HCT116 (cell line): ENCODE data around the gene FAM167B. TPM values are rescaled to one million over a fixed set of nuclear protein-coding genes. Genes with fewer than 3 reads are reported as not detected.

Experiments
- ATAC-seq: fragments of 200-7000 bp; cut with Tn5 transposase; 2 replicates; pipeline ENCODE4 v1.9.1; 2020; ENCODE audit warnings: mild to moderate bottlenecking, moderate library complexity
- BruUV-seq: library from RNA; stranded (reverse); fragments of 400-500 nt; replicated peaks from 2 replicates; lab custom pipeline; 2021; lab: Mats Ljungman, UMichigan
- CTCF ChIA-PET: fragments of 300-600 bp; sonication (Branson Sonifier 250); formaldehyde crosslinking; loops from one replicate; lab custom pipeline; 2021; ENCODE audit warnings: antibody characterized with exemption; lab: Charles Lee
- POLR2A ChIA-PET: fragments of 300-600, 350-600 bp; sonication (Branson Sonifier 250); formaldehyde crosslinking; loops from one replicate; lab custom pipeline; 2021; ENCODE audit warnings: antibody characterized with exemption; lab: Charles Lee
- RAD21 ChIA-PET, 2 experiments: fragments of 300-600 bp; sonication (Branson Sonifier 250); formaldehyde crosslinking; loops; one replicate each; lab custom pipeline; 2023; ENCODE audit warnings: low total read pairs in 2 of 2; ENCODE audit not compliant: uncharacterized antibody in 2 of 2, unreplicated experiment in 2 of 2, low non-redundant PET in 1 of 2; lab: Charles Lee
- DNase-seq: peaks from one replicate; pipeline ENCODE4 v3.0.0-alpha.2; 2010; ENCODE audit warnings: low read depth, low spot score
- H2AFZ ChIP-seq: fragments of 200-600 bp; shearing (Covaris generic), sonication (generic); 2 replicates; pipeline ENCODE4 v1.6.1; 2017; ENCODE audit warnings: low read depth, mixed run types, mixed read lengths, antibody characterized with exemption, low read length; ENCODE audit not compliant: poor library complexity, severe bottlenecking
- H3K27ac ChIP-seq: 2 replicates; pipeline ENCODE4 v1.5.1; 2012; ENCODE audit warnings: low read depth, low read length
- H3K27me3 ChIP-seq: fragments of 200-600 bp; sonication (generic); 2 replicates; pipeline ENCODE4 v1.6.1; 2016; ENCODE audit warnings: mixed run types, low read length, mixed read lengths; ENCODE audit not compliant: insufficient read depth
- H3K36me3 ChIP-seq, 2 experiments: fragments of 200-500 bp in 1 of 2; fragments of 200-600 bp in 1 of 2; sonication (Bioruptor generic) in 1 of 2; sonication (generic) in 1 of 2; 2 replicates each; pipeline versions ENCODE4 v1.5.1 to v1.6.1; 2014 to 2016; ENCODE audit warnings: low read length in 2 of 2, inconsistent platforms in 1 of 2, mixed read lengths in 1 of 2, mixed run types in 1 of 2; ENCODE audit not compliant: insufficient read depth in 2 of 2, control insufficient read depth in 1 of 2
- H3K4me1 ChIP-seq, 2 experiments: fragments of 200-600 bp in 1 of 2; sonication (generic) in 1 of 2; 2 replicates each; pipeline versions ENCODE4 v1.5.1 to v1.6.1; 2012 to 2017; ENCODE audit warnings: low read length in 2 of 2, inconsistent platforms in 1 of 2, mild to moderate bottlenecking in 1 of 2, mixed read lengths in 1 of 2, mixed run types in 1 of 2, moderate library complexity in 1 of 2; ENCODE audit not compliant: insufficient read depth in 2 of 2, control insufficient read depth in 1 of 2
- H3K4me2 ChIP-seq: fragments of 200-600 bp; sonication (generic); 2 replicates; pipeline ENCODE4 v1.6.1; 2017; ENCODE audit warnings: mixed run types, low read length, mixed read lengths
- H3K4me3 ChIP-seq, 2 experiments: fragments of 200-600 bp in 1 of 2; sonication (generic) in 1 of 2; replicated peaks in 1 of 2; 2 replicates each; pipeline ENCODE4 v1.5.1; 2011 to 2016; ENCODE audit warnings: low read length in 2 of 2, control low read depth in 1 of 2, low read depth in 1 of 2, mild to moderate bottlenecking in 1 of 2, mixed read lengths in 1 of 2, mixed run types in 1 of 2
- H3K79me2 ChIP-seq: fragments of 200-600 bp; sonication (generic); 2 replicates; pipeline ENCODE4 v1.6.1; 2017; ENCODE audit warnings: mild to moderate bottlenecking, mixed run types, low read length, moderate library complexity, mixed read lengths; ENCODE audit not compliant: insufficient read depth
- H3K9ac ChIP-seq: fragments of 200-600 bp; sonication (generic); 2 replicates; pipeline ENCODE4 v1.6.1; 2016; ENCODE audit warnings: low read length, mixed read lengths
- H3K9me2 ChIP-seq: fragments of 200-600 bp; sonication (generic), shearing (Covaris generic); 2 replicates; pipeline ENCODE4 v1.6.1; 2017; ENCODE audit warnings: mixed run types, mild to moderate bottlenecking, moderate library complexity; ENCODE audit not compliant: insufficient read depth
- H3K9me3 ChIP-seq, 2 experiments: fragments of 200-500 bp in 1 of 2; fragments of 200-600 bp in 1 of 2; sonication (Bioruptor generic) in 1 of 2; sonication (generic) in 1 of 2; 2 replicates each; pipeline ENCODE4 v1.6.1; 2014 to 2017; ENCODE audit warnings: low read length in 2 of 2, mixed read lengths in 2 of 2, inconsistent platforms in 1 of 2, low read depth in 1 of 2, mild to moderate bottlenecking in 1 of 2, mixed run types in 1 of 2, moderate library complexity in 1 of 2; ENCODE audit not compliant: control insufficient read depth in 1 of 2, insufficient read depth in 1 of 2
- H4K20me1 ChIP-seq: fragments of 200-600 bp; sonication (generic), shearing (Covaris generic); 2 replicates; pipeline ENCODE4 v1.6.1; 2017; ENCODE audit warnings: mixed run types, mild to moderate bottlenecking, moderate library complexity; ENCODE audit not compliant: insufficient read depth
- CBX3 ChIP-seq: IDR thresholded peaks from 2 replicates; pipeline ENCODE4 v1.6.1; 2012; ENCODE audit warnings: low read depth
- CEBPB ChIP-seq: IDR thresholded peaks from 2 replicates; pipeline ENCODE4 v1.6.1; 2012; ENCODE audit warnings: low read depth
- EGR1 ChIP-seq: IDR thresholded peaks from 2 replicates; pipeline ENCODE4 v1.6.1; 2012; ENCODE audit warnings: low read depth
- ELF1 ChIP-seq: IDR thresholded peaks from 2 replicates; pipeline ENCODE4 v1.6.1; 2012; ENCODE audit warnings: low read depth, borderline replicate concordance
- EZH2 ChIP-seq: fragments of 200-600 bp; sonication (generic); IDR thresholded peaks from 2 replicates; pipeline ENCODE4 v1.6.1; 2017; ENCODE audit warnings: antibody characterized with exemption, mixed run types
- EZH2phosphoT487 ChIP-seq: fragments of 200-600 bp; IDR thresholded peaks from 2 replicates; pipeline ENCODE4 v1.6.1; 2018; ENCODE audit warnings: antibody characterized with exemption, borderline replicate concordance
- FOSL1 ChIP-seq: IDR thresholded peaks from 2 replicates; pipeline ENCODE4 v1.6.1; 2012; ENCODE audit warnings: low read depth
- POLR2AphosphoS5 ChIP-seq: IDR thresholded peaks from 2 replicates; pipeline ENCODE4 v1.6.1; 2011; ENCODE audit warnings: mild to moderate bottlenecking, low read depth, low read length, moderate library complexity
- RAD21 ChIP-seq: IDR thresholded peaks from 2 replicates; pipeline ENCODE4 v1.6.1; 2012; ENCODE audit warnings: low read depth, mild to moderate bottlenecking
- SIN3A ChIP-seq: IDR thresholded peaks from 2 replicates; pipeline ENCODE4 v1.6.1; 2012; ENCODE audit warnings: low read depth
- SP1 ChIP-seq: IDR thresholded peaks from 2 replicates; pipeline ENCODE4 v1.6.1; 2012; ENCODE audit warnings: low read depth
- SRF ChIP-seq: IDR thresholded peaks from 2 replicates; pipeline ENCODE4 v1.6.1; 2012; ENCODE audit warnings: low read depth
- YY1 ChIP-seq: IDR thresholded peaks from 2 replicates; pipeline ENCODE4 v1.6.1; 2011; ENCODE audit warnings: low read length, low read depth, moderate library complexity, mild to moderate bottlenecking; ENCODE audit not compliant: insufficient replicate concordance; ENCODE audit errors: extremely low read depth
- ZFX ChIP-seq: fragments of 450-650 bp; IDR thresholded peaks from 2 replicates; pipeline ENCODE4 v1.6.1; 2017
- ZNF274 ChIP-seq: fragments of 200-500 bp; sonication (Bioruptor generic); IDR thresholded peaks from 2 replicates; pipeline ENCODE4 v1.6.1; 2014; ENCODE audit warnings: mild to moderate bottlenecking, low read depth, low read length, inconsistent platforms
- intact Hi-C: fragments of 100-400 bp; cut with micrococcal nuclease; formaldehyde crosslinking; loops from 2 replicates; pipeline ENCODE4 v1.10.0; 2022
- total RNA-seq: library from RNA; stranded (reverse); gene quantifications from one replicate; pipeline ENCODE4 v1.2.1, GENCODE V29; 2021; ENCODE audit not compliant: unreplicated experiment
- TF ChIP-seq, protein P1 (sequence below): IDR thresholded peaks from 2 replicates; pipeline ENCODE4 v1.6.1; 2012
- TF ChIP-seq, protein P2 (sequence below): IDR thresholded peaks from 2 replicates; pipeline ENCODE4 v1.6.1; 2012
- TF ChIP-seq, protein P3 (sequence below): IDR thresholded peaks from 2 replicates; pipeline ENCODE4 v1.6.1; 2011; ENCODE audit warnings: mild to moderate bottlenecking, low read length, moderate library complexity; ENCODE audit not compliant: insufficient replicate concordance; ENCODE audit errors: extremely low read depth

The FAM167B gene
- total RNA-seq, 1 experiment from 2014 or later = 0.42 TPM

DNA sequence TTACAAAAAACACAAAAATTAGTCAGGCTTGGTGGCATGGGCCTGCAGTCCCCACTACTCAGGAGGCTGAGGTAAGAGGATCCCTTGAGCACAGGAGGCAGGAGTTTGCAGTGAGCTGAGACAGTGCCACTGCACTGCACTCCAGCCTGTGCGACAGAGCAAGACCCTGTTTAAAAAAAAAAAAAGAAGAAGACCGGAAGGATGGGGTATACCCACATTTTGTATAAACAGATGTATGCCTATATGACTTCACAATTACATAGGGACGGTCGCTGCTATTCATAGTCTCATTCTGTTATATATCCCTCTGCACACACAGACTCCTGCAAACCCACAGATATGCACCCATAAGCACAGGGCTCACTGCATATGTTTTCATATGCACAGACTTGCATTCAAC is 16.7 kb downstream of the FAM167B start:
- H3K9me2 ChIP-seq = no peaks in the 10 kb centered on the region
- H3K27me3 ChIP-seq = no peaks in the 10 kb centered on the region
- intact Hi-C loops = no loop called here
- CTCF ChIA-PET = interaction anchor here (1.0 kb wide), 1 partner anchor 15 kb away, joined by 3 read pairs; no protein-coding TSS in a partner anchor
- no peak overlapping the region for H3K27ac ChIP-seq
- no peak overlapping the region for H3K9ac ChIP-seq
- no peak overlapping the region for H2AFZ ChIP-seq
- no peaks in the 10 kb centered on the region for H3K9me3 ChIP-seq
- ATAC-seq (no peak), DNase-seq (no peak)
- TF ChIP-seq ZNF274 = no peak
- no peak for TF ChIP-seq YY1
- TF ChIP-seq CEBPB = no peak
- TF ChIP-seq SP1 = no peak
- BruUV-seq = no TSS peak
- no peaks in the 10 kb centered on the region for H4K20me1 ChIP-seq
- H3K4me3 ChIP-seq = no peak overlapping the region
- POLR2A ChIA-PET = no interaction called here
- RAD21 ChIA-PET = no interaction called here
- H3K4me2 ChIP-seq = no peak overlapping the region
- H3K4me1 ChIP-seq = peaks cover 3 to 18% of the 10 kb centered on the region in 2 experiments
- H3K79me2 ChIP-seq = no peaks in the 10 kb centered on the region
- H3K36me3 ChIP-seq = no peaks in the 10 kb centered on the region

DNA sequence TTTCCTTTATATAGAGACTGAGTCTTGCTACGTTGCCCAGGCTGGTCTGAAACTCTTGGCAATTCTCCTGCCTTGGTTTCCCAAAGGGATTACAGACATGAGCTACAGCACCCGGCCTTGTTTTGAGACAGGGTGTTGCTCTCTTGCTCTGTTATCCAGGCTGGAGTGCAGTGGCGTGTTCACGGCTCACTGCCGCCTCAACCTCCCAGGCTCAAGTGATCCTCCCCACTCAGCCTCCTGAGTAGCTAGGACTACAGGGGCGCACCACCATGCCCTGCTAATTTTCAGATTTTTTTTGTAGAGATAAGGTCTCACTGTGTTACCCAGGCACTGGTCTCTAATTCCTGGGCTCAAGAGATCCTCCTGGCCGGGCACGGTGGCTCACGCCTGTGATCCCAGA is 18.8 kb downstream of the FAM167B start:
- intact Hi-C loops = no loop called here
- CTCF ChIA-PET = interaction anchor here (1.2 kb wide), 1 partner anchor 19 kb away, joined by 3 read pairs; the partner anchor contains the start of gene FAM167B
- no TSS peak for BruUV-seq
- H3K9me3 ChIP-seq = no peaks in the 10 kb centered on the region
- DNase-seq (no peak), ATAC-seq (0 out of 2 replicates have a peak, but pooled peaks have one; percentile 19)
- no peaks in the 10 kb centered on the region for H3K36me3 ChIP-seq
- no peaks in the 10 kb centered on the region for H3K79me2 ChIP-seq
- RAD21 ChIA-PET = no interaction called here
- H4K20me1 ChIP-seq = no peaks in the 10 kb centered on the region
- H2AFZ ChIP-seq = no peak overlapping the region
- no peak overlapping the region for H3K4me3 ChIP-seq
- H3K9me2 ChIP-seq = no peaks in the 10 kb centered on the region
- peaks cover 3 to 18% of the 10 kb centered on the region in 2 experiments for H3K4me1 ChIP-seq
- H3K9ac ChIP-seq = no peak overlapping the region
- no peak overlapping the region for H3K27ac ChIP-seq
- H3K27me3 ChIP-seq = no peaks in the 10 kb centered on the region
- H3K4me2 ChIP-seq = no peak overlapping the region
- POLR2A ChIA-PET = interaction anchor here (0.6 to 1.0 kb wide), 2 partner anchors 23 to 1209 kb away, joined by 3 to 4 read pairs; no protein-coding TSS in a partner anchor
- TF ChIP-seq EZH2 = no peak
- TF ChIP-seq, protein P1, sequence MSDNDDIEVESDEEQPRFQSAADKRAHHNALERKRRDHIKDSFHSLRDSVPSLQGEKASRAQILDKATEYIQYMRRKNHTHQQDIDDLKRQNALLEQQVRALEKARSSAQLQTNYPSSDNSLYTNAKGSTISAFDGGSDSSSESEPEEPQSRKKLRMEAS = no peak
- TF ChIP-seq ZNF274 = no peak
- TF ChIP-seq ZFX = no peak
- no peak for TF ChIP-seq SRF
- no peak for TF ChIP-seq EZH2phosphoT487
- TF ChIP-seq ELF1 = no peak
- TF ChIP-seq, protein P2, sequence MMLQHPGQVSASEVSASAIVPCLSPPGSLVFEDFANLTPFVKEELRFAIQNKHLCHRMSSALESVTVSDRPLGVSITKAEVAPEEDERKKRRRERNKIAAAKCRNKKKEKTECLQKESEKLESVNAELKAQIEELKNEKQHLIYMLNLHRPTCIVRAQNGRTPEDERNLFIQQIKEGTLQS = no peak
- no peak for TF ChIP-seq RAD21
- no peak for TF ChIP-seq YY1
- no peak for TF ChIP-seq SIN3A
- no peak for TF ChIP-seq FOSL1
- TF ChIP-seq POLR2AphosphoS5 = no peak
- no peak for TF ChIP-seq EGR1
- no peak for TF ChIP-seq CBX3
- TF ChIP-seq, protein P3, sequence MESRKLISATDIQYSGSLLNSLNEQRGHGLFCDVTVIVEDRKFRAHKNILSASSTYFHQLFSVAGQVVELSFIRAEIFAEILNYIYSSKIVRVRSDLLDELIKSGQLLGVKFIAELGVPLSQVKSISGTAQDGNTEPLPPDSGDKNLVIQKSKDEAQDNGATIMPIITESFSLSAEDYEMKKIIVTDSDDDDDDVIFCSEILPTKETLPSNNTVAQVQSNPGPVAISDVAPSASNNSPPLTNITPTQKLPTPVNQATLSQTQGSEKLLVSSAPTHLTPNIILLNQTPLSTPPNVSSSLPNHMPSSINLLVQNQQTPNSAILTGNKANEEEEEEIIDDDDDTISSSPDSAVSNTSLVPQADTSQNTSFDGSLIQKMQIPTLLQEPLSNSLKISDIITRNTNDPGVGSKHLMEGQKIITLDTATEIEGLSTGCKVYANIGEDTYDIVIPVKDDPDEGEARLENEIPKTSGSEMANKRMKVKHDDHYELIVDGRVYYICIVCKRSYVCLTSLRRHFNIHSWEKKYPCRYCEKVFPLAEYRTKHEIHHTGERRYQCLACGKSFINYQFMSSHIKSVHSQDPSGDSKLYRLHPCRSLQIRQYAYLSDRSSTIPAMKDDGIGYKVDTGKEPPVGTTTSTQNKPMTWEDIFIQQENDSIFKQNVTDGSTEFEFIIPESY = no peak
